Coronary artery (tissue), 2 donors: ENCODE data around the gene NOXA1.

Source experiments
- DNase-seq: peaks from one replicate; pipeline ENCODE4 v3.0.0-alpha.2; 2017; ENCODE audit warnings: low spot score
- H3K27ac ChIP-seq, 2 donors: fragments of 200-600 bp; sonication (generic); one replicate each; pipeline ENCODE4 v1.5.1; 2016 to 2019
- H3K4me3 ChIP-seq: fragments of 200-600 bp; sonication (generic); 2 replicates; pipeline ENCODE4 v1.5.1; 2016; ENCODE audit warnings: mild to moderate bottlenecking, moderate library complexity
- TF ChIP-seq, protein P1 (sequence below): fragments of 200-600 bp; sonication (generic); IDR thresholded peaks from one replicate; pipeline ENCODE4 v1.5.1; 2019; ENCODE audit warnings: antibody characterized with exemption

Gene NOXA1

DNA sequence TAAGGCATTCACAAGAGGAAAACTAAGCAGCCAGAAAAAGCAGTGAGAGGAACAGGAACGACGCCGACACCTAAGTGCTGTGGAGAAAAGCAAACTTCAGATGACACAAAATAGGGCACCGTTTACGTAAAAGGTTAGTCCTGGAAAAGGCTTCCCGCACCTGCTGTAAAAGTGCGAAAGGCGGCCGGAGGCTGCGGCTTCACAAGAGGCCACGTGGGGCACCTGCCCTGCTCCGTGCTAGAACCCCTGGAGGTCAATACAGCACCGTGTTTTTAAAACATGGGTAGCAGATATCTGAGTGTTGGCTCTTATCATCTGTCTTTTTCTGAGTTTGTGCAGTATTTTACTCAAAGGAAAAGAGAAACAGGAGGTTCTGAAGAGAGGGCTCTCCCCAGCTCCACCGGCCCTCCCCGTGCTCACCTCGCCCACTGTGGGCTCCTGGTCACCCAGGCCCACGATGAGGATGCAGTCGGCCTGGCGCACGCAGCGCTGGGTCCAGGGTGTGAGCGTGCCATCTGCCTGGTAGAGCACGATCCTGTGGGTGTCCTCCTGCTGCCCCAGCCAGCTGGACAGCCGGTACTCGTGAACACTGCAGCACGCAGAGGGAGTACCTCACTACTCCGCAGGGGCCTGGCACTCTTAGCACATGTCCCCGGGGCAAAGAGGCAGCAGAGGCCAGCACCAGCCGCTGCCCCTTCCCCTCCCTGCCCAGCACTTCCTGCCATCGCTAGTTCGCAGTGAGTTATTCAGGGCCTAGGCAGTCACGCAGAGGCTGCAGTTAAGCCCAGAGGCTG lies 56.9 kb downstream of the NOXA1 start:
- no peak for DNase-seq
- no peak overlapping the region for H3K27ac ChIP-seq
- H3K4me3 ChIP-seq: no peak overlapping the region
- TF ChIP-seq, protein P1, sequence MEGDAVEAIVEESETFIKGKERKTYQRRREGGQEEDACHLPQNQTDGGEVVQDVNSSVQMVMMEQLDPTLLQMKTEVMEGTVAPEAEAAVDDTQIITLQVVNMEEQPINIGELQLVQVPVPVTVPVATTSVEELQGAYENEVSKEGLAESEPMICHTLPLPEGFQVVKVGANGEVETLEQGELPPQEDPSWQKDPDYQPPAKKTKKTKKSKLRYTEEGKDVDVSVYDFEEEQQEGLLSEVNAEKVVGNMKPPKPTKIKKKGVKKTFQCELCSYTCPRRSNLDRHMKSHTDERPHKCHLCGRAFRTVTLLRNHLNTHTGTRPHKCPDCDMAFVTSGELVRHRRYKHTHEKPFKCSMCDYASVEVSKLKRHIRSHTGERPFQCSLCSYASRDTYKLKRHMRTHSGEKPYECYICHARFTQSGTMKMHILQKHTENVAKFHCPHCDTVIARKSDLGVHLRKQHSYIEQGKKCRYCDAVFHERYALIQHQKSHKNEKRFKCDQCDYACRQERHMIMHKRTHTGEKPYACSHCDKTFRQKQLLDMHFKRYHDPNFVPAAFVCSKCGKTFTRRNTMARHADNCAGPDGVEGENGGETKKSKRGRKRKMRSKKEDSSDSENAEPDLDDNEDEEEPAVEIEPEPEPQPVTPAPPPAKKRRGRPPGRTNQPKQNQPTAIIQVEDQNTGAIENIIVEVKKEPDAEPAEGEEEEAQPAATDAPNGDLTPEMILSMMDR: no peak

DNA sequence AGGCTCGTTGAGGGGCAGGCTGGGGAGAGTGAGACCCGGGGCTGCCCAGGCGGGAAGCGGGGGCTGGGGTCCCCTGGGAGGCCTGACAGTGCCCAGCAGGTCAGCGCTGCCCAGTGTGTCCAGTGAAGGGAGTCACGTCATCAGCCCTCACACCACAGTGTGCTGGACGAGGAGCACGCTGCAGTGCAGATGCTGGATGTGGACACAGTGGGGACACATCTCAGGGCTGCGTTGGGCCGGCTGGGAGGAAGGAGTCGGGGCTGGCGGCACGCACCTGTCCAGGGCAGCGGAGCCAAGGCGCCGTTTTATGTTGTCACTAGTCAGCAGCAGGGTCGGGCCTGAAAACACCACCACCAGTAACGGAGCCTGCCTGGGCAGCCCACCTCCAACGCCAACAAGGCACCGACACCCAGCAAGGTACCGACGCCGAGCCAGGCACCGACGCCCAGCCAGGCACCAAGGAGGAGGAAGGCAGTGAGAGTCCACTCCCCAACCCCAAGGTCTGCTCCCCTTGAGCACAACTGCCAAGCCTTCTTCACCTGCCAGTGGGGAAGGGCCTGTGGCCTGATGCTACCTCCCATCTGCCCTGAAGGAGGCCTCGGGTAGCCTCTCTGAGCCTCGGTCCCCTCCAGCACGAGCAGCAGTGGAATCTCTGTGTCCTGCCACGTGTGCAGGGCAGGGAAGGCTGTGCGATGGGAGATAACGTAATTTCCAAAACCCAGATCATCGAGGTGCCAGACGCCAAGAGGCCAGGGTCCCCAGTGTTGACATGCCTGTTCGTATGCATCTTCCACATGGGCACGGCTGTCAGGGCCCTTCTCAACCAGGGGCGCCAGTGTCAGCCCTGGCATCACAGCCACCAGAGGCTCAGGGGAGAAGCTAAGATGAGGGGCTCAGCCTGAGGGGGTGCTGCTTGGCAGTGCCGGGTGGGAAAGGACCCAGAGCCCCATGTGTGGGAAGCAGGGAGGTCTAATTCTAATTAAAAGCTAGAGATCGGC lies 57.8 kb downstream of the NOXA1 start:
- H3K27ac ChIP-seq: no peak overlapping the region
- TF ChIP-seq, protein P1: no peak
- DNase-seq: no peak
- no peak overlapping the region for H3K4me3 ChIP-seq

DNA sequence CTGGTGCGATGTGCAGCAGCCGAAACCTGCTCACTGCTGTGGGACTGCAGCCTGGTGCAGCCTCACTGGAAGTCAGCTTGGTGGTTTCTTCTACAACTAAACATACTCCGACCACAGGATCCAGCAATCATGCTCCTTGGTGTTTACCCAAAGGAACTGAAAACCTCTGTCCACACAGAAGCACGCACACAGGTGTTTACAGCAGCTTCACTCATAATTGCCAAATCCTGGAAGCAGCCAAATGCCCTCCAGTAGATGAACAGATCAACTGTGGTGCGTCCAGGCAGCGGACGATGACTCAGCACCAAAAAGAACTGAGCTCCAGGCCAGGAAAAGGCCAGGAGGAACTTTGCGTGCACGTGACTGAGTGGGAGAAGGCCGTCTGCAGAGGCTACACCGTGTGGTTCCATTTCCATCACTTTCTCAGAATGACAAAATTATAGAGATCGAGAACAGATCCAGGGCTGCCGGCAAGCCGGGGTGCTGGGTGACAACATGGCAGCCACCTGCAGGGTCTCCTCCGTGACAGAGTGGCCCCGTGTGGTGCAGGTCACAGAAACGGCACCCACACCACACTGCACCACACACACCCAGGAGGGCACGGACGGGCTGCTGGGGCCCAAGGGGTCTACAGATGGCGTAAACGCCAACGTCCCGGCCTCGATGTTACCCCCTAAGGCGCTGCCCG lies 59.0 kb downstream of the NOXA1 start:
- no peak for DNase-seq
- Histone ChIP-seq H3K4me3 (no peak overlapping the region), H3K27ac (no peak overlapping the region)
- TF ChIP-seq, protein P1: no peak
